Right renal cortex interstitium (tissue), 3 donors: ENCODE data around the gene MKNK2. TPM values are rescaled to one million over a fixed set of nuclear protein-coding genes. Genes with fewer than 3 reads are reported as not detected.
"Not testable (repeated sequence)": the region's sequence is repeated elsewhere in the genome, so short reads cannot be mapped to it uniquely, and the experiment has no call there.

Source experiments
- DNase-seq, 3 donors: peaks; one replicate each; pipeline ENCODE4 v3.0.0-alpha.2; 2013; ENCODE audit warnings: low read depth in 3 of 3, low spot score in 2 of 3
- polyA plus RNA-seq, 3 donors: library from polyadenylated mRNA; unstranded; fragments of 120-200 nt; gene quantifications; one replicate each; pipeline ENCODE4 v1.2.1, GENCODE V29; 2013; ENCODE audit not compliant: insufficient read length in 3 of 3

Gene MKNK2
- polyA plus RNA-seq, 3 donors = 48.3 to 59.6 (median 49.1) TPM

DNA sequence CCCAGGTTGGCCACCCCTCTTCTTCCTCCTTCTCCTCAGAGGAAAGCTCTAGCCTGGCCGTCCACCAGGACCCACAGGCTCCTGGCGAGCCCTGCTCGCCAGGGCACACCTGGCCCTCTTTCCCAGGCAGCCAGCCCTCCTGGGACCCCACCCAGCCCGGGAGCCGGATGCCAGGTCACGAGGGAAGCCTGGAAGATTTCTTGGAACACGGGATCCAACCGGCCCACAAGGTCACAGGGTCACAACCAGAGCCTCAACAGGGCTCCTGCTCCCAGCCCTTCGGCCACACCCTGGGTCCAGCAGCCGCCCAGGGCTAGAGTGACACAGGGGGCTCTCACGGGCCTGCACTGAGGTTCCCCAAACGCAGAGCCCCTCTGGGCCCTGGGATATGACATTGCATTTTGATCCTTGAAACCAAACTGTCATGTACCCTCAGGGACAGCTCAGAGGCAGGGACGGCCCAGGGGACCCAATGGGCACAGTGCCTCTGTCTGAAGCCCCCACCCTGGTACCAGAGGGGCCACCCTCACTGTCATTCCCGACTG, 5.5 kb downstream of the MKNK2 start:
- DNase-seq = no peak

DNA sequence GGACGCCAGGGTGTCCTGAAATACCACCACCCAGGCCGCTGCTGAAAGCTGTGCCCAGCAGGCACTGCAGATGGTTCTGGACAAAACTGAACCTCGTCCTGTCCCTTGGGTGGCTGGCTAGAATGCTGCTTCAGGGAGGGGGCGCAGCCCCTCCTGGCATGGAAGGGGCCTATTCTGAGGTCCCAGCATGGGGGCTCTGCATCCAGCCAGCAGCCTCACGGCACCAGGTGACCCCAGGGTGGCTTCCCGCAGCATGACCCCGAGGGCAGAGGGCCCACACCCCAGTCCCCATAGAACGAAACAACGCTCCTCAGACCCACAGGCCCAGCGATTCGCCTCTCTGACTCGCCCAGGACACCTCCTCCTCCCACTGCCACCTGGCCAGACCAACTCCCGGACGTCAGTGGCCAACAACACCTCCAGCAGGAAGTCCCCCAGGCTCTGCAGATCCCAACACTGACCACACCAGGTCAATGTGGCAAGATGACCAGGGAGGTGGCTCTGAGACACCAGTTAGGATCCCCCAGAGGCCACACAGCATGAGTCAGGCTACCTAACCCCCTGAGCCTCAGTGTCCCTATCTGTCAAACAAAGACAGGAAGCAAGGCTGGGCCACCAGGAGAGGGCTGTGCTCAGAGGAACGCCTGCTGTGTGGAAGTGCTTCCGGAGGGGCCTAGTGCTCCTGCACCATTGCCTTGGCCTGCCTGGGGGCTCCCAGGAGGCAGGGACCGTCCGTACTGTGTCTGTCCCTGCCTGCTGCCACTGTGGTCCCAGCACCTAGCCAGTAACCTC, 6.1 kb downstream of the MKNK2 start:
- DNase-seq = no peak

DNA sequence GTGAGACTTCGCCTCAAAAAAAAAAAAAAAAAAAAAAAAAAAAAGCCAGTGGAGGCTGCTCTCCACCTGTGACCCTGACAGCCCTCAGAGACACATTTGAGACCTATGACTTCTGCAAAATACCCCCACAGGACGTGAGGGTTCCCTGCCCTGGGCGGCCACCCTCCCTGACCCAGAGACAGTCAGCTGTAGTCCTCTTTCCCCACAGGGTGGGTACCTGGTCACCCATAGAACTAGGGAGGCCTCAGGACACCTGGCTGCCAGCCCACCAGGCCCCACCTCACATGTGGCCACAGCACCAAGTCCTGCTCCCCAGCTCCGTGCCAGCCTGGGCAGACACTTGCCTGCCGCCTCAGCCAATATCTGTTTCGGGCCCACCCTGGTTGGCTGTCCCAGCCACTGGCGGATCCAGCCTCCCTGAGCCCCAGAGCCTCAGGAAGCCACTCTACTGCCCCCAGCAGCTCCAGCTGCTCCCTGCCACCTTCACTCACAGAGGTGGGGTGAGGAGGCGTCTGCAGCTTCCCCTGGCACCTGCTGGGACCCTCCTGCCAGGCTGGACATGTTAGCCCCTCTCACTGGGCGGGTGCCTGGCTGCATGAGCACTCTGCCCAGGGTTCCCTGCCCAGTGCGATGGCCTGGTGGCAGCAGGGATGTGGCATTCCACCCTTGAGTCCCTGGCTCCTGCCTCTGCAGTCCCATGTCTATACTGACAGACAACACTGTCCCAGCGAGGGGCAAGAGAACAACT, 6.9 kb downstream of the MKNK2 start:
- no peak for DNase-seq

DNA sequence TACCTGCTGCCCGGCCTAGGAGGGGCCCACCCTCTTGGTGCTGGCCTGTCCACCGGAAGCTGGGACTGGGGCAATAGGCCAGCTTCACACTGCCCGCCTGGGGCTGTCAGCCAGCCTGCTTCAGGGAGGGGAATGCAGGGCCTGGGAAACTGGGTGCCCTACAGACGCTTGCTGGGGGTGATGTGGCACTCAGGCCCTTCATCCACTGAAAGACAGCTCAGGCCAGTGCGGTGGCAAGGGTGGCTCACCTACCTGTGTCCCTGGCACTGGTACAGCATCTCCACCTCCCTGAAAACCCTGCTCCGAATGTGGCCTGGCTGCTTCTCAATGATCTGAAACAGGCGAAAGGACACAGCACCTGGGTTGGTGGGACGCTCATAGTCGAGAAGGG, 7.8 kb downstream of the MKNK2 start:
- DNase-seq = no peak

DNA sequence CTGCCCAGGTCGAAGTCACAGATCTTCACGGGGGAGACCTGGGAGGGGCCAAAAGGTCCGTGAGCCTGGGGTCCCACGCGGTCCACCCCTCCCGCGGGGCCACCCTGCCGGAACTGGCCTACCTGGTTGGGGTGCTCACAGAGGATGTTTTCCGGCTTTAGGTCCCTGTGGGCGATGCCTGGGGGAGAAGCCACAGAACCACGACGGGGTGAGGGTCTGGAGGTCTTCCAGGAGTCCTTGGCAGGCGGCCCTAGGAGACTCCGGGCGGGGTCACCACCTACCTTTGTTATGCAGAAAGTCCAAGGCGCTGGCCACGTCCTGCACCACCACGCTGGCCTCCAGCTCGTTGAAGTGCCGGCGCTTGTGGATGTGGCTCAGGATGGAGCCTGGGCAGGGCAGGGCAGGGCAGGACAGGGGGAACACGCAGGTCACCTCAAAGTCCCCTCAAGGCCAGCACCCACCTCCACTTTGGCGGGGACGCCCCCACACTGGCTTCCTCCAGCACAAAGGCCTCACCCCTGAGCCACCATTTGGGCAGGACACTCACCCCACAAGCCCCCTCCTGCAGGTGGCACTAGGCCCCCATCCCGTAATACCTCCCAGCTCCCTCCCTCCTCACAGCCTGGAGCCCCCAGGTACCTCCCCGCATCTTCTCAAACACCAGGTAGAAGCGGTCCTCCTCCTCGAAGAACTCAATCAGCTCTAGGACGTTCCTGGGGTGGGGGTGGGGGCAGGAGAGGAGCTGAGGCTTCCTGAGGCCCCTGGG, 8.4 kb downstream of the MKNK2 start:
- no peak for DNase-seq

DNA sequence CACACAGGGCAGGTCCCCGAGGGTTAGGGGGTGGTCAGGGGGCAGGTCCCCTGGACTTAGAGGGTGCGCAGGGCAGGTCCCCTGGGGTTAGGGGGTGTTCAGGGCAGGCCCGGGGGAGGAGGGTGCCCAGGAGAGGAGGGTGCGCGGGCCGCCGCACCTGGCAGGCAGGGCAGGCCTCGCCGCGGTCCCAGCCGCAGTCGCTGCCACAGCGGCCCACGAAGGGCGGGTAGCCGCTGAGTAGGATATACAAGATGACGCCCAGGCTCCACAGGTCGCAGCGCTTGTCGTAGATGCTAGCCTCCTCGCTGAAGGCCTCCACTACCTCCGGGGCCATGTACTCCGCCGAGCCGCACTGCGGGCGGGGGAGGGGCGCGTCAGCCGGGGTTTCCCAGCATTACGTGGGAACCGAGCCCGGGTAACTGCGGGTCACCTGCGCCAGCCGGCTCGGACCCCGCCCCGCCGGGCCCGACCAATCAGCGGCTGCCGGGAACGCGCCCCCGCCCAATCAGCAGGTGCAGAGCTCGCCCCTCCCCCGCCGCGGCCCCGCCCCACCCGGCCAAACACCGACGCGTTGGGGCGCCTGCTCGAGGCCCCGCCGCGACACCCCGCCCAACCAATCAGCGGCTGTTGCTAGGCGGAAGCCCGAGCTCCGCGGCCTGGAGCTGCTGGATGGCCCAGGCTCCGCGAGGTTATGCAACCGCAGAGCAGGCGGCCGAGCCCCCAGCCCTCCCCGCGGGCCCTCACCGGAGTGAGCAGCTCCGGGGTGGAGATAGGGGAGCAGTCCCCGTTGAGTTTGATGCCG, 9.2 kb downstream of the MKNK2 start:
- peak in 2 of 3 donors; percentile 79 to 84 for DNase-seq

DNA sequence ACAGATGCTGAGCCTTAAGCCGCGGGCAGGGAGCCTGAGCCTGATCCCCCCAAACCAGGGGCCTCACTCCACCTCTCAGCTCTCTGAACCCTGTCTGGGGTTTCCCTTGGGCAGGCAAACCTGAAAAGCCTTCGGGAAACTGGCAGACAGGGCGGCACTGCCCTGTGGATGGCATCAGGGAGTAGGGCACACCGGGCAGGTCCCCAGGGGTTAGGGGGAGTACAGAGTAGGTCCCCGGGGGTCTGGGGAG, 9.7 kb downstream of the MKNK2 start:
- DNase-seq = no peak

DNA sequence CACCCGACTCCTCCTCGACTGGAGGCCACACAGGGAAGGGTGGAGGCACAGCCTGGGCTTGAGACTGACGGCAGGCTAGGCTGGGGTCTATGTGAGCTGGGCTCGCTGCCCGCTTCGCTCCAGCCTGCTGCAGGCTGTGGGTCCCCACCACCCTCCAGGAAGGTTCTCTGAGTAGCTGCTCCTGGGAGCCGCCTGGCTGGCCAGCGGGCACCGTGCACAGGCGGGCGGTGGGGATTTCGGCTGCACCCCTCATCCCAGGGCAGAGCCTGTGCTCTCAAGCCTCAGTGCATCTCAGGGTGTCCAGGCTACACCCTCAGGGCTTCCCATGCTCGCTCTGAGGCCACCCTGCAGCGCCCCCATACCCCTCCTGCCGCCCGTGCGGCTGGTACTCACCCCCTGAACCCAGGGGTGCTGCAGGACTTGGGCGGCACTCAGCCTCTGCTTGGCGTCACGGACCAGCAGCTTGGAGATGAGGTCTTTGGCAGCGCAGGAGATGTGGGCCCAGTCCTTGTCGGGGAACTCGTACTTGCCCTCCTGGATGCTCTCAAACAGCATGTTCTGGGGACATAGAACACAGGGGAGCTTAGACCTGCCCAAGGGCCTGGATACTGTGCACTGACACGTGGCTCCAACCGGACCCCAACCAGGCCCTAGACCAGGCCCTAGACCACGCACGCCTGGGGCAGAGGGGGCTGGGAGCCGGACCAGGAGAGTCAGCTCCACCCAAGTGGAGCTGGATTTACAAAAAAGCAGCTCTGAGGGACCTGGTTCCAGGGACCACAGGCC, 10.2 kb downstream of the MKNK2 start:
- DNase-seq = no peak

DNA sequence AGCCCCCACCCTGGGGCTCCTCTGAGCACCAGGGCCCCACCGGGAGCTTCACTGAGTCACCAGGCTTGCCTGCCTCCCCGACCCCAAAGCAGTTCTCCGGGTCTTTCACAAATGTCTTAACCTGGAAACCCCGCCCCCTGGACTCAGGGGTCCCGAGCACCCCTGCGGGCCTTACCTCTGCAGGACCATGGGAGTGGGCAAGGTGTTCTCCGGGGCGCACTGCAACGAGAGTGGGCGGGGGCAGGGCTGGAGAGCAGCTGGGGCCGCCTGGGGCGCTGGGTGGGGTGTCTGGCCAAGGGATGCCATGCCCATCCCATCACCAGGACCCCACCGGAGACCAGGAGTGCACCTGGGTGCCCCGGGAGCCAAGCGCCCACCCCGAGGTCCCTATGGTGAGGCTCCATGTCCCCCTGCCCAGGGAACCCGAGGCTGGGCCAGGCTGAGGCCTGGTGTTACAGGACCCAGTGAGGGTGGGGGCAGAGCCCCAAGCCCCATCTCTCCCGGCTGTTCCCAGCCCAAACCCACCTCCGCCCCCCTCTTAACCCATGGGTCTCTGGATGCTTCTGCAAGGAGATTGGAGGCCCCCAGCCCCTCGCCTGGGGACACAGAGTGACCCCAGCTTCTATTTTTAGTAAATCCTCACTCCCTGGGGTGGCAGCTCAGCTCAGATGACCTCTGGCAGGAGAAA, 10.9 kb downstream of the MKNK2 start:
- no peak for DNase-seq

DNA sequence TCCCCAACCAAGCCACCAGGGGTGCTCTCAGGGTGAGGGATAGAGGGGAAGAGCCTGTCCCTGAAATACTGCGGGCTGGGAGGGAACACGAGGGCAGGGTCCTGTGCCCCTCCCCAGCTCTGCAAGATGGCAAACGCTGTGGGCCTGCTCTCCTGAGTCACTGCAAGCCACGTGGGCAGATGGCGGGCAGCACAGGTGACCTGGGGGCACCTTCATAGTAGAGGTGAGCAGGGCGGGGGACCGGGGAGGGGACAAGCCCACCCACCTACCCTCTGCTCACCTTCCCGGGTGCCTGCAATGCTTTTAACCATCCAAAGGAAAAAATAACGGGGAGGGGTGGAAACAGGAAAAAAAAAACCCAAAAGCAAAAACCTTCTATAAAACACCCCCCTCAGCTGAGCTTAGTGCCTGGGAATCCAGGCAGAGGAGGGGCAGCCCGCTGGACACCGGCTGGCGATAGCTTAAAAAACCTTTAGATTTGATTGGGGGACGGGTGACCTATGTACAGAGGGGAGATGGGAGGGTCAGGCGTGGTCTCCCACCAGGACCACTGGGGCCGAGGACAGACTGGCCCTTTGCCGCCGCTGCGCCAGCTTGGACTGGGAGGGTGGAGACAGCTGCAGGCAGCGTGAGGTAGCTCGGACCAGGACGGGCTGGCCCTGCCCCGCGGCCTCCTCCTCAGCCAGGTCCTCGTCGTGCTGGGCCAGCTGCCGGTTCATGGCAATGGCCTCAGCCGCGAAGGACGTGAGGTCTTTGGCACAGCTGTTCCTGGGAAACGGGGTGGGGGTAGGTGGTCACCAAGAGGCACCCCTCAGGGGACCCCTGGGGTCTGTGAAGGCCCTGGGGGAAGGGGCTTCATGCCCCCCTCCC, 11.7 kb downstream of the MKNK2 start:
- no peak for DNase-seq

DNA sequence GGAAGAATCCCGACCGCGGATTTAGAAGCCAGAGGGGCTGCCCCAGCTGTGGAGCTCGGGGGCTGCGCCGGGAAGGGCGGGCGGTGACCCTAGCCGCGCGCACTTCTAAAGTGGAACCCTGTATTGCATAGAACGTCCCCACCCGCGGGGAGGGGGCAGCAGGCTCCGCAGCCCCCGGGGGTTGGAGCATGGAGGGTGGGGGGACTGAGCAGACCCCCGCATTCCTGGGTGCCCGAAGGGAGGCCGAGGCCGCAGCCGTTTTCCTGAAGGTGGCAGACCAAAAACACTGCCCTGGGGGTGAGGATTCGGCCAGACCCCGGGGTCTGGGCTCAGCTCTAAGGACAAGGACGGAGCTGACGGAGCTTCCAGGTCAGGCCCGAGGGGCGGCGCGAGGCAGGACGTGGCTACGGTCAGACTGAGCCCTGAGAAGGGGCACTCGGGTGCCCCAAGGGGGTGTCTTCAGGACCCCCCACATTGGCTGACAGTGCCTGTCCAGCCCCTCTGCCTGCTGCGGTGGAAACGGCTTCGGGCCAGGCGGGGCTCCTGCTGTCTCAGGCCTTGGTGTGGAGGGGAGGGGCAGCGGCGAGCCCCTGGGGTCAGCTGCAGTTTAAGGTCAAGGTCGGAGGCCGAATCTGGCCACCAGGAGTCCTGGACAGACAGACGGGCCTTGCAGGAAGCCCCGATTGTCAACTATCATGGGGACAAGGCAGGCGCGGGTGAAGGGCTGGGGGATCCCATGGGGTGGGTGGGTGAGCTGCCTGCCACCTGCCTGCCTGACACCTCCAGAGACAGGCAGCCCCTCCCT, 12.6 kb downstream of the MKNK2 start:
- DNase-seq = no peak

DNA sequence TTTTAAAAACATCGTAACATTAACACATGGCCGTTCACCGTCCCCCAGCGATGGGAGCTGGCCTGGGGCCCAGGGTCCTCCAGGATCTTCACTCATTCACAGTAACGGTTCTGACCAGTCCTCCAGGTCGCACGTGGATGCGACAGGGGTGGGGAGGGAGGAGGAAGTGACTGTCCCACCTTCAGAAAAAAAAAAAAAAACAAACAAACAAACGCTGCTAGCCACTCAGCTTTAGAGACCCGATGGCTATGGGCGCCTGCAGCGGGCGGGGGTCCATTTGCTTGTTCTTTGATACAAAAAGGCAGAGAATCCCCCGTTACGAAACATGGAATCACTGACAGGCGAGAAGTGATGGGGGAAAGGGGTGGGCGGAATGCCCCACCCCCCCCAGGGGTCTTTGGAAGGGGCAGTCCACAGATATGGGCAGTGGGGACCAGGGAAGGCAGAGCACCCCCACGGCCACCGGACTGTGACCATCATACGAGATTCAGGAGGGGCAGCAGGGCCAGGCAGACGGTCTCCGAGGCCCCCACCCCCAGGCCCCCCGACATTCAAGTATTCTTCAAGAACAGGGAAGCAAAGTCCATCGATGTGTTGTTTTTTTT, 13.3 kb downstream of the MKNK2 start:
- no peak for DNase-seq

DNA sequence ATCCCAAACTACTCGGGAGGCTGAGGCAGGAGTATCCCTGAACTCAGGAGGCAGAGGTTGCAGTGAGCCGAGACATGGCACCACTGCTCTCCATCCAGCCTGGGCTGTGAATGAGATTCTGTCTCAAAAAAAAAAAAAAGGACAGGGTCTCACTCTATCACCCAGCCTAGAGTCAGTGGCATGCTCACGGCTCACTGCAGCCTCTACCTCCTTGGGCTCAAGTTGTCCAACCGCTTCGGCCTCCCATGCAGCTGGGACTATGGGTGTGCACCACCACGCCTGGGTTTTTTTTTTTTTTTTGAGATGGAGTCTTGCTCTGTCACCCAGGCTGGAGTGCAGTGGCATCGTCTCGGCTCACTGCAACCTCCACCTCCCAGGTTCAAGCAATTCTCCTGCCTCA, 14.6 kb downstream of the MKNK2 start:
- DNase-seq = no peak

DNA sequence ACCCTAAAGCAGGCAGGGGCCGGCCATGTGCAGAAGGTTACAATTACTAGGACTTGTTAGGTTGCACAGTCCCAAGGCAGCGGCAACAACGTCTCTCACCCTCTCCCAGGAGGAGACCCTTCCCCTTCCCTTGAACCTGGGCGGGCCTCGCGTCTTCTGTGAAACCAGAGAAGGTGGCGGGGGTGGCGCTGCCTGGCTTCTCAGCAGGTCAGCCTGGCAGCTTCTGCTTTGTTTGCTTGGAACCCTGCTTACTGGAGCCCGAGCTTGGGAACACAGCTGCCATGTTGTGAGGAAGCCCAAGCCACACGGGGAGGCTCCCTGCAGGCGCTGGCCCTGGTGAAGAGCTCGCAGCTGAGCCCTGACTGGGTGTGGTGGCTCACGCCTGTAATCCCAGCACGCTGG, 15.5 kb downstream of the MKNK2 start:
- no peak for DNase-seq

DNA sequence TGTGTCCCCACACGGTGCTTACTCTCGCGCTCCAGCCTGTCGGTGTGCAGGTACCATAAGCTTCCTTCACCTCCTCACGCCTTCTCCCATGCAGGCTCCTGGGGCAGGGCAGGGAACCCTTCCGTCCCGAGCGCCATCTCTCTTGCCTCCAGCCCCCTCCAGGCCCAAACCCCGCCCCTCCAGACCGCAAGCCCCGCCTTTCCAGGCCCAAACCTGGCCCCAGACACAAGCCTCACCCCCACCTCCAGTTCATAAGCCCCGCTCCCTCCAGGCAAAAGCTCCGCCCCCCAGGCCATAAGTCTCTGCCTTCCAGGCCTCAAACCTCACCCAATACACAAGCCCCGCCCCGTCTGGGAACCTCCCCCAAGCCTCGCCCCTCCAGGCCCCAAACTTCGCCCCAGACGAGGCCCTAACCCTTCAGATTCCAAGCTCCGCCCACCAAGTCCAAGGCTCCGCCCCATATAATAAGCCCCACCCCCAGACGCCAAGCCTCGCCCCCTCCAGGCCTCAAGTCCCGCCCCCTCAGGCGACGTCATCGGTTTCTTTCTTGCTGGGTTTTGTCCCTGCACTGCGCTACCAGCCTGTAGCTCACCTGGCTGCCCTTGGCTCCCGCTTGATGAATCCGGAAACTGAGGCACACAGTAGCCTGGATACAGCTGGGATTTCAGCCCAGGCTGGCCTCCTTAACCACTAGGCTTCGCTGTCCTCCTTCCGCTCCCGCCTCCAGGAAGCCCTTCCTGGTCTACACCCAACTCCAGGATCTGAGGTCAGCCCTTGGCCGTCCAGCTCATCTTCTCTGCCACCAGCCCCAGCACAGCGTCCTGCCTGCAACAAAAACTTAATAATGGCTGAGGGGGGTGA, 16.1 kb downstream of the MKNK2 start:
- DNase-seq = no peak

DNA sequence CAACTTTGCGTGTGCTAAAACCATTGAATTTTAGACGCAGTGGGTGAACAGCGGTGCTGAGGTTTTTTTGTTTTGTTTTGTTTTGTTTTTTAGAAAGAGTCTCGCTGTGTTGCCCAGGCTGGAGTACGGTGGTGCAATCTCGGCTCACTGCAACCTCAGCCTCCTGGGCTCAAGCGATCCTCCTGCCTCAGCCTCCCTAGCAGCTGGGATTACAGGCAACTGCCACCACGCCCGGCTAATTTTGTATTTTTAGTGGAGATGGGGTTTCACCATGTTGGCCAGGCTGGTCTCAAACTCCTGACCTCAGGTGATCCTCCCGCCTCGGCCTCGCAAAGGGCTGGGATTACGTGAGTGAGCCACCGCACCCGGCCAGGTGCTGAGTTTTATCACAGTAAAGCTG, 16.8 kb downstream of the MKNK2 start:
- DNase-seq = not testable (repeated sequence)
